Measurements from ENCODE around the gene UROD.
"Not testable (repeated sequence)": the region's sequence is repeated elsewhere in the genome, so short reads cannot be mapped to it uniquely, and the experiment has no call there.

The UROD gene

DNA sequence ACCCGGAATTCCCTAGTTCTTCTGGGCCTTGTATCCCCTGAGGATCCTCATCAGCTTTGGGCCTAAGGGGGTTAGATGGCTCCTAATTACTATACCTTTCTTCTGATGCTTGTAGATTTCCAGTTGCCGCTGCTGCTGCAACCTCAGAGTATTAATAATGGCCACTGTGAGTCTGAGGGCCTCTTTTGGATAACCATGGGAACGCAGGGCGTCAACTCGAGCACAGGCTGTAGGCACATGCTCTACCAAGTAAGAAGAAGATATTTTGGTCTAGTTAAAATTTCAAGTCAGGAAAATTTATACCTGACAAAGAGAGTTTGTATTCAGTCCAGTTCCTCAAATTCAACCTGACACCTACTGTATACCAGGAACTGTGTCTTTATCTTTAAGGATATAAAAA lies 28.2 kb downstream of the UROD start:
- DNase-seq (ENCODE audit: low read depth), result no peak

GRCh38 chr1:45043094-45043493 lies 31.0 kb downstream of the UROD start:
- DNase-seq (ENCODE audit: low read depth), result no peak

DNA sequence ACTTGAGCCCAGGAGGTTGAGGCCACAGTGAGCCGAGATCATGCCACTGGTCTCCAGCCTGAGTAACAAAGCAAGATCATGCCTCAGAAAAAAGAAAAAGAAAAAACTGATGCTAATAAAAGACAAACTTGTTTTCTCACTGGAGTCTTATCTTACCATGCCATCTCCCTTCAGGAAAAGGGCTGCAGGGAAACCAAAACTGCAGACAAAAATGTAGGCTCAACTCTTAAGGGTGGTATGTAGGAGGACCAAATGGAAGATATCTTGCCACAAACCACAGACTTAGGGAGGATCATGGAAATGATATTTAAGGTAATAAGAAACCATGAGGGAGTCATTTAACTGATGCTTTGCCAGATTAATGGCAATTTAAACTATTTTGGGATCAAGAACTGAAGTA lies 32.9 kb downstream of the UROD start:
- DNase-seq (ENCODE audit: low read depth), result no peak

- DNase-seq (ENCODE audit: low read depth), result no peak
These were observed 35.0 kb downstream of the UROD start for GRCh38 chr1:45047032-45047431.

- DNase-seq (ENCODE audit: low read depth), result no peak
These were observed 39.1 kb downstream of the UROD start for GRCh38 chr1:45051005-45051772.

DNA sequence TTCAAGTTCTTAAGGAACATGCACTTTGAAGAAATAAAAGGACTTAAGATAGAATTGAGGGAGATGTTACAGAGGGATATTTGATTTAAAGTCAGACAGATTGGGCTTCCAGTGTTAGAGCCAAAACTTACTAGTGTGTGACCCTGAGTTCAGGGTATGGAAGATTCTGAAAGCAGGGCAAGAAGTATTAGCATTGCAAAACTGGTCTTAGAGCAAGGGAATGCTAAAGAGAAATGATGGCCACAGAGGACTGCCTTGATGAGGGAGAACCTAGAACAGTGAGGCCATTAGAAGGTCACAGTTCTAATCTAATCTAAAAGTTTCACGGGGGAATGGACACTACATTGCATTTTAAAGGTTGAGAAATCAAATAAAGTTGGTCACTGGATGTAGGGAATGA lies 45.5 kb downstream of the UROD start:
- no peak for DNase-seq (ENCODE audit: low read depth)

GRCh38 chr1:45059829-45060228 lies 47.8 kb downstream of the UROD start:
- no peak for DNase-seq (ENCODE audit: low read depth)

DNA sequence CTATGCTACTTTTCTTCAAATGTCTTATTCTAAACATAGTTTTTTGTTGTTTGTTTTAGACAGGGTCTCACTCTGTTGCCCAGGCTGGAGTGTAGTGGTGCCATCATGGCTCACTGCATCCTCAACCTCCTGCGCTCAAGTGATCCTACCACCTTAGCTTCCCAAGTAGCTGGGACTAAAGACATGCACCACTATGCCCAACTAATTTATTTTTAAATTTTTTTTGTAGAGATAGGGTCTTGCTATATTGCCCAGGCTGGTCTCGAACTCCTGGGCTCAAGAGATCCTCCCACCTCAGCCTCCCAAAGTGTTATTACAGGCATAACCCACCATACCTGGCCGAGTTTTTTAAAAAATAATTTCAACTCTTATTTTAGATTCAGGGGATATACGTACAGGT lies 50.4 kb downstream of the UROD start:
- not testable (repeated sequence) for DNase-seq (ENCODE audit: low read depth)

GRCh38 chr1:45065083-45065482 lies 53.0 kb downstream of the UROD start:
- DNase-seq (ENCODE audit: low read depth), result no peak

All from activated T-cell treated with anti-CD3 and anti-CD28 coated beads for 24 hours (primary cell).